DMS153 treated with DMSO at 0.1 percent for 48 hours (cell line): ENCODE measurements around the gene STAC3.

Source experiments
- DNase-seq: peaks from one replicate; lab custom pipeline; 2025; ENCODE audit not compliant: unreplicated experiment; lab: John Stamatoyannopoulos, UW

The STAC3 gene

DNA sequence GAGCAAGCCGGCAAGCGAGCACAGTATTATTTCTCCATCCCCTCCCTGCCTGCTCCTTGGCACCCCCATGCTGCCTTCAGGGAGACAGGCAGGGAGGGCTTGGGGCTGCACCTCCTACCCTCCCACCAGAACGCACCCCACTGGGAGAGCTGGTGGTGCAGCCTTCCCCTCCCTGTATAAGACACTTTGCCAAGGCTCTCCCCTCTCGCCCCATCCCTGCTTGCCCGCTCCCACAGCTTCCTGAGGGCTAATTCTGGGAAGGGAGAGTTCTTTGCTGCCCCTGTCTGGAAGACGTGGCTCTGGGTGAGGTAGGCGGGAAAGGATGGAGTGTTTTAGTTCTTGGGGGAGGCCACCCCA, 38.3 kb downstream of the STAC3 start:
- DNase-seq: no peak

DNA sequence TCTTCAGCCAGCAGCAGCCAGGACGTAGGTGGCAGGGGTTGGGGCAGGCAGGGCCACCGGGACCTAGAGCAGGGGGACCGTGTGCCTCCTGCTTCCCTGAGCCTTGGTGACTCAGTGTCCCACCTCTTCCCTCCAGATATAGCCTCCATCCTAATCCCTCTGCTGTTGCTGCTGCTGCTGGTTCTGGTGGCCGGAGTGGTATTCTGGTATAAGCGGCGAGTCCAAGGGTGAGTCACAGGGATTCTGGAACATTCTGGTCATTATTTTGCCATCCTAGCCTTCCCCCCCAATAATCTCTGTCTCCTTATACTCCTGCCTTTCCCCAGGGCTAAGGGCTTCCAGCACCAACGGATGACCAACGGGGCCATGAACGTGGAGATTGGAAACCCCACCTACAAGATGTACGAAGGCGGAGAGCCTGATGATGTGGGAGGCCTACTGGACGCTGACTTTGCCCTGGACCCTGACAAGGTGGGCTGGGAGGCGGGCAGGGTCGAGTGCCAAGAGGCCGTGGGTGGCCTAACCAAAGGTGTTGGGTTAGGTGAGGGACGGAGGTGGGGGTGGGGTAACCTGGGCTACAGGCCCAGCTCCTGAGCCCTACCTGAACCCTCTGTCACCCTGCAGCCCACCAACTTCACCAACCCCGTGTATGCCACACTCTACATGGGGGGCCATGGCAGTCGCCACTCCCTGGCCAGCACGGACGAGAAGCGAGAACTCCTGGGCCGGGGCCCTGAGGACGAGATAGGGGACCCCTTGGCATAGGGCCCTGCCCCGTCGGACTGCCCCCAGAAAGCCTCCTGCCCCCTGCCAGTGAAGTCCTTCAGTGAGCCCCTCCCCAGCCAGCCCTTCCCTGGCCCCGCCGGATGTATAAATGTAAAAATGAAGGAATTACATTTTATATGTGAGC, 38.9 kb downstream of the STAC3 start:
- no peak for DNase-seq

DNA sequence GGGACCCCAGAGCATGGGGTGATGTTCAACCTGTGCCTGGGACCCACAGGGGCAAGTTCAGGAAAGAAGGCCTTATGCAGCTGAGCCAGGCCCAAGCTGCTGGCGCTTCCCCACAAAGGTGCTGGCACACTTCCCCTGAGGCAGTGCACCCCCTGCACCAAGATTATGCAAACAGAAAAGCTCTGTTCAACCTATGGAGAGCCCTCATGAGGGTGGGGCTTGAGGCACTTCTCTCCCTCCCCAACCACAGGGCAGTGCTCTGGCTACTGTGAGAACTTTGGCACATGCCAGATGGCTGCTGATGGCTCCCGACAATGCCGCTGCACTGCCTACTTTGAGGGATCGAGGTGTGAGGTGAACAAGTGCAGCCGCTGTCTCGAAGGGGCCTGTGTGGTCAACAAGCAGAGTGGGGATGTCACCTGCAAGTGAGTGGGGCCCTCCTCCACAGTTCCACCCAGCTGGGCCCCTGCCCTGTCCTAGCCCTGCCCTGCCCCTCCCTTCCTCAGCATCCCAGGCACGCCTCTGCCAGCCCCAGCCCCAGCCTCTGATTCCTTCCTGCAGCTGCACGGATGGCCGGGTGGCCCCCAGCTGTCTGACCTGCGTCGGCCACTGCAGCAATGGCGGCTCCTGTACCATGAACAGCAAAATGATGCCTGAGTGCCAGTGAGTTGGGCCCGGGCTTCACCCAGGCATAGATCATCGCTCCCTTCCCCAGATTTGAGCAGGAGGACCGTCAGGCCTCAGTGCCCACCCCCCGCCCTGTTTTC, 39.9 kb downstream of the STAC3 start:
- no peak for DNase-seq

DNA sequence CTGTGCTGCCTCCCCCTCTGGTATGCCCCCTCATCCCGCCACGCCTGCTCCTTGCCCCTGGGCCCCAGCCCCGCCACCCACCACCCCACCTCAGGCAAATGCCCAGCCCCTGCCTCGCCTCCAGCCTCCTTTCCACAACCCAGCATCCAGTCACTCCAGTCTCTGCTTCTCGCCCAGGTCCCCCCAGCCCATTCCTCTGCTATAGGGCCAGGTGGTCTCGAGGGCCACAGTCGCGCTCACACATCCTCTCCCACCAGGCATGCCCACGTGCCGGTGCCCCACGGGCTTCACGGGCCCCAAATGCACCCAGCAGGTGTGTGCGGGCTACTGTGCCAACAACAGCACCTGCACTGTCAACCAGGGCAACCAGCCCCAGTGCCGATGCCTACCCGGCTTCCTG, 40.5 kb downstream of the STAC3 start:
- DNase-seq: no peak

DNA sequence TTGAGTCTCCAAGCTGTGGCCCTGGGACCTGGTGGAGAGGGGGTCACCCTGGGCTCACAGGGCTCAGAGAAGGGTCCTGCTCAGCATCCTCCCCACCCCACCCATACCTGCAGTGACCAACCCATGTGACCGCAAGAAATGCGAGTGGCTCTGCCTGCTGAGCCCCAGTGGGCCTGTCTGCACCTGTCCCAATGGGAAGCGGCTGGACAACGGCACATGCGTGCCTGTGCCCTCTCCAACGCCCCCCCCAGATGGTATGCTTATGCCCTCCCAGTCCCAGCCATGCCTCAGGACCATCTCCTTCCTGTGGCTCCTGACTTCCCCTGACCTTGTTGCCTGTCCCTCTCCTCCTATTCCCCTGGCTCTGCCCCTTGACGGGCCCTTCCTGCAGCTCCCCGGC, 41.1 kb downstream of the STAC3 start:
- DNase-seq: no peak

DNA sequence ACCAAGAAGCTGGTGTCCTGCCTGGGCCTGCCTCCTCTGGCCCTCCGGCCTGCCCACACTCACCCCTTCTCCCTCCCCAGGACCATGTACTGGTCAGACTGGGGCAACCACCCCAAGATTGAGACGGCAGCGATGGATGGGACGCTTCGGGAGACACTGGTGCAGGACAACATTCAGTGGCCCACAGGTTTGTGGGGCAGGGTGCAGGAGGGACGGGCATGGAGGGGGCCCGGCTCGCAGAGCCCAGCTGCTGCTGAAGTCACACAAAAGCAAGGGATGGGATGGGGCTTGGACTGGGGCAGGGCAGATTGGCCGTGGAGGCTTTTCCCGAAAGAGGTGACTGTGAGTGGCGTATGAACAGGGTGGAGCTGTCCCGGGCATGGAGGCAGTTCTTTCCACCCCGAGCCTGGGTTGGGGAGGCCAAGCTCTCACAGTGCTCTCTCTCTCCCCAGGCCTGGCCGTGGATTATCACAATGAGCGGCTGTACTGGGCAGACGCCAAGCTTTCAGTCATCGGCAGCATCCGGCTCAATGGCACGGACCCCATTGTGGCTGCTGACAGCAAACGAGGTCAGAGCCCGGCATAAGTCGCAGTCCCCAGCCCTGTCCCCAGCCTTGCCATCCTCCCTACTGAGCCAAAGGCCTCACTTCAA, 42.2 kb downstream of the STAC3 start:
- DNase-seq: no peak

- DNase-seq: no peak
These were observed 43.0 kb downstream of the STAC3 start for GRCh38 chr12:57207731-57208630.

GRCh38 chr12:57205931-57206330, 45.1 kb downstream of the STAC3 start:
- DNase-seq: no peak

GRCh38 chr12:57205186-57205585, 45.8 kb downstream of the STAC3 start:
- DNase-seq: no peak

GRCh38 chr12:57204454-57204853, 46.5 kb downstream of the STAC3 start:
- DNase-seq: no peak

DNA sequence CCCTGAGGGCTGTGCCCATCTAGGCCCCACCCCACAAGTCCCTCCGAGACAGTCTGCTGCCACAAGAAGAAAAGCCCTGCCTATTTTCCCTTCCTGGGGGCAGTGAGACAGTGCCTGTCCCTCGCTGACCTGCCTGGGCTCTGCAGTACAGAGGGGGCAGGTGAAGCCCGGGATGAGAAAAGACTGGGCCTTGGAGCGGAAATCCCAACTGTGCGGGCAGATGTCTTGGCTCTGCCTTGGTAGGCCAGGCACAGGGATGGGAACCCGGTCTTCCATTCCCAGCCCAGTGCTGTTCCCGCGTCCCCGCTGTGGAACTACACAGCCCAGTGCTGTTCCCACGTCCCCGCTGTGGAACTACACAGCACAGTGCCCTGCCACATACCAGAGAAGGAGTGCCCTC, 47.2 kb downstream of the STAC3 start:
- no peak for DNase-seq

- no peak for DNase-seq
These were observed 47.8 kb downstream of the STAC3 start for GRCh38 chr12:57203201-57203600.

DNA sequence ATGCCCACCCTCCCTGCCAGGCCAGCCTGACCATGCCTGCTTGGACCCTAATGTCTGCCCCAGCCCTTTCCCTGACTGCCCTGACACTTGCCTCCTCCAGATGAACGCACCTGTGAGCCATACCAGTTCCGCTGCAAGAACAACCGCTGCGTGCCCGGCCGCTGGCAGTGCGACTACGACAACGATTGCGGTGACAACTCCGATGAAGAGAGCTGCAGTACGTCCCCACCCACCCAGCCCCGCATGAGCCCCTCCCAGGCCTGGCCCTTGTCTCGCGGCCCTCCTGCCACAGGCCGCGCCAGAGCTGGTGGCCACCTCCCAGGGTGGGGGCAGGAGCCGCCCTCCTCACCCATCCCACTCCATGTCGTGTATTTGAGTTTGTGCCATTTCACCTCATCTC, 48.7 kb downstream of the STAC3 start:
- DNase-seq: no peak

DNA sequence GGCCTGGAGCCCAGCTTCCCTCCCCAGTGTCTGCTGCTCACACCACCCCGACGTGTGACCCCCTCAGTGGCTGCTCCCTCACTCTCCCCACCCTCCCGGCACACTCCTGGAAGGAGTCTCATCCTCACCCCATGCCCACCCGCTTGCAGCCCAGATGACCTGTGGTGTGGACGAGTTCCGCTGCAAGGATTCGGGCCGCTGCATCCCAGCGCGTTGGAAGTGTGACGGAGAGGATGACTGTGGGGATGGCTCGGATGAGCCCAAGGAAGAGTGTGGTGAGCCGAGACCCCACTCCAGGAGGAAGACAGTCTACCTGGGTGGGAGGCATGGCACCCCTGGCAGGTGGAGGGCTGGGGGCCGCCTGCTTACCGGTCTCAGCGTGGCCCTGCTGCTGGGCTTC, 49.4 kb downstream of the STAC3 start:
- DNase-seq: no peak

DNA sequence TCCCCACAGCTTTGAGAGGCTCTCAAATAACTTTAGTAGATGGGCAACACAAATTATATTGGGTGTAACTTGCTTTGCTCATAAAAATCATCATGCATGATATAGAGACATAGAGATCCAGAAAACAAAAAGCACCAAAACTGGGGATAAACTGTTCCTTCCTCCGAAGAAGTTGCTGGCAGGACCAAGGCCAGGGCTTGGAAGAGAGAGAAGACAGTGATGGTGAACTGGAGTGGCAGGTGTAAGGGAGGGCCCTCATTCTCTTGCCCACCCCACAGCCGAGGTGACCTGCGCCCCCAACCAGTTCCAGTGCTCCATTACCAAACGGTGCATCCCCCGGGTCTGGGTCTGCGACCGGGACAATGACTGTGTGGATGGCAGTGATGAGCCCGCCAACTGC, 49.8 kb downstream of the STAC3 start:
- no peak for DNase-seq

DNA sequence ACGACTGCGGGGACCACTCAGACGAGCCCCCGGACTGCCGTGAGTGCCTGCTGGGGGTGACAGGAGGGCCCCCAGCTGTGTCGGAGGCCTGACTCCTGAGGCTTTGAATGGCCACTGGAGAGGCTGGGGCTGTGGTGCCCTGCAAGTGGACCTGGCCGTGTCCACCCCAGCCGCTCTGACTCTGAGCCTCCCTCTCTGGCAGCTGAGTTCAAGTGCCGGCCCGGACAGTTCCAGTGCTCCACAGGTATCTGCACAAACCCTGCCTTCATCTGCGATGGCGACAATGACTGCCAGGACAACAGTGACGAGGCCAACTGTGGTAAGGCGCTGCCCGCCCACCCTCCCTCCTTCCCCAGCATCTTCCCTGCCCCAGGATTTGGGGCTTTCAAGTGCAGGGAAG, 50.5 kb downstream of the STAC3 start:
- DNase-seq: no peak

- no peak for DNase-seq
These were observed 51.8 kb downstream of the STAC3 start for GRCh38 chr12:57199191-57199590.

DNA sequence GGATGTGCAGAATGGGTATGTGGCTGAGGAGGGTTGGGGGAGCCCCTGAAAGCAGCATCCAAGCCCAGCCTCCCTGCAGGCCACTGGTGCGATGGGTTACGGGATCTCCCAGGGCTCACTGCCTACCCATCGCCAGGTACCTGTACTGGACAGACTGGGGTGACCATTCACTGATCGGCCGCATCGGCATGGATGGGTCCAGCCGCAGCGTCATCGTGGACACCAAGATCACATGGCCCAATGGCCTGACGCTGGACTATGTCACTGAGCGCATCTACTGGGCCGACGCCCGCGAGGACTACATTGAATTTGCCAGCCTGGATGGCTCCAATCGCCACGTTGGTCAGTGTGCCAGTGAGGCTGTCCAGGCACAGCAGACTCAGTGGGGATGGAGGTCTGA, 52.7 kb downstream of the STAC3 start:
- DNase-seq: no peak

GRCh38 chr12:57196956-57197355, 54.0 kb downstream of the STAC3 start:
- no peak for DNase-seq

GRCh38 chr12:57196439-57196838, 54.5 kb downstream of the STAC3 start:
- DNase-seq: no peak
